HTERT RPE-1 (cell line): Measurements from ENCODE around the gene MECP2.
"Not testable (repeated sequence)": the region's sequence is repeated elsewhere in the genome, so short reads cannot be mapped to it uniquely, and the experiment has no call there.

Experiments used
- in situ Hi-C: fragments of 300-500 bp; cut with MboI; formaldehyde crosslinking; loops from 4 replicates; pipeline ENCODE4 v1.14.3; 2020; ENCODE audit warnings: low sequenced_read_pairs

The MECP2 gene

DNA sequence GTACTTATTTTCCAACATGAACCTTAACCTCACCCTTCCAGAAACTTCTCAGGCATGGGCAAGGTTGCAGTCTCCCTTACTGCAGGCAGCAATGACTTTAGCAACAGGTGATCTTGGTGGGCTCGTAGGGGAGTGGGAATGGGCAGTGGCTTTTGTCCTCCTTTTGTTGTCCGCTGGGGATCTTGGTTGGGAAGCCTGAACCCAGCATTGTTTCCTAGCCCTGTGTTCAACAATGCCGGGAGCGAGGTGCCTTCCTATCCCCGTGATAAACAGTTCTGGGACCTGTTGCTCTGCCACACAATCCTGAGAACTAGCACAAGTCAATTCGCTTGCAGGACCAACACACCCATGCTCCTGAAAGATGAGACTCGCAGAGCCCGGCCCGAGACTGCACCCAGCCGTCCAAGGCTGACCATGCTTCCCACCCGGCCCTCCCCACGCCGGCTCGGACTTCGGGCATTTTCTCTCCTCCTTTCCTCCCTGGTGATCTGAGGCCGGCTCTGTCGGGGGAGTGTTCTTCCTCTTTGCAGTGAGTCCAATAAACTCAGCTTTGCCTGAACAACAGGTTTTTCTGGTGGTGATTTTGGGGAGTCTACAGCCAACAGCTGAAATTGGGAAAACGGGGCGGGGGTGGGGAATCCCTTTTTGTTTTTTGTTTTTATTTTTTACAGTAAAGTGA, 98.0 kb downstream of the MECP2 start:
- in situ Hi-C loops = no loop called here

GRCh38 chrX:153995504-153995903, 102.0 kb downstream of the MECP2 start:
- in situ Hi-C loops = no loop called here

DNA sequence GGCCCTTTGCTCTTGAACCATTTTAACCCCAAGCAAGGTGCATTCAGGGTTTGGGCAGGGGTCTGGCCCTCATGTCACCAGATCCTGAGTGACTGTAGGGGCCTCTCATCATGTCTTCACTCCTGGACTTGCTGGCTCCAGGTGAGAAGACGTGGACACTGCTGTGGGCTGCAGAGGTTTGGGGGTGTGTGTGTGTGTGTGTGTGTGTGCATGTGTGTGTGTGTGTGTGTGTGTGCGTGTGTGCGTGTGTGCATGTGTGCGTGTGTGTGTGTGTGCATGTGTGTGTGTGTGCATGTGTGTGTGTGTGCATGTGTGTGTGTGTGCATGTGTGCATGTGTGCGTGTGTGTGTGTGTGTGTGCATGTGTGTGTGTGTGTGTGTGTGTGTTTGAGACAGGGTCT, 103.1 kb downstream of the MECP2 start:
- in situ Hi-C loops = not testable (repeated sequence)

DNA sequence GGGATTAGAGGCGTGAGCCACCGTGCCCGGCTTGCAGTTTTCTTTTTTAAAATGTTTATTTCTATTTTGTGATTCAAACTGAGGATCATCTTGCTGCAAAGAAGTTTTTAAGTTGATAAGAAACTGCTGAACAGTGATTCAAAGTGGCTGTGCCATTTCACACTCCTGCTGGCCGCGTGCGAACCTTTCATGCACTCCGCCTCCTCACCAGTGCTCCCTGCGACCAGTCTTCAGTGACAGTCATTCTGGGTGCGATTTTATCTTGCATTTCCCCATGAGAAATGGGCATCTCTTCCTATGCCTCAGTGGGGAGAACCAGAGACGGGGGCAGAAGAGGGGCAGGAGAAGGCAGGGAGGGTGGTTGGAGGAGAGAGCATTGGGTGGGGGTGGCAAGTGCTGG, 103.5 kb downstream of the MECP2 start:
- in situ Hi-C loops = no loop called here

GRCh38 chrX:153993079-153993478, 104.4 kb downstream of the MECP2 start:
- in situ Hi-C loops = no loop called here

DNA sequence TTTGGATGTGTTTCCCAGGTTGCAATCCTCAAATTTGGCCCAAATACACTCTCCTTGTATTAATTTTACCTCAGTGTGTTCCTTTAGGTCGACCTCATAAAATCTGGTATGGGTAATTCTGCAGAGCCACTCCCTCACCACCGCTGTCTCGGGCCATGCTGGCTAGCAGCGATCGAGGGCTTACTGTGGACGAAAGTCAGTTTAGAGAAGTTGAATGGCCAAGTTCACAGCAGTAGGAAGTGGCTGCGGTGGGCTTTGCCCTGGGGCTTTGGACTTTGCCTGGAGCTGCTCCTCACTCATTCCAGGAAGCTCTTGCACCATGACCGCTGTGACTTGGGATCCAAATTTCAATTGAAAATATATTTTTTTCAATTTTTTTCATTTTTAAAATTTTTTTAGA, 105.3 kb downstream of the MECP2 start:
- in situ Hi-C loops = no loop called here

DNA sequence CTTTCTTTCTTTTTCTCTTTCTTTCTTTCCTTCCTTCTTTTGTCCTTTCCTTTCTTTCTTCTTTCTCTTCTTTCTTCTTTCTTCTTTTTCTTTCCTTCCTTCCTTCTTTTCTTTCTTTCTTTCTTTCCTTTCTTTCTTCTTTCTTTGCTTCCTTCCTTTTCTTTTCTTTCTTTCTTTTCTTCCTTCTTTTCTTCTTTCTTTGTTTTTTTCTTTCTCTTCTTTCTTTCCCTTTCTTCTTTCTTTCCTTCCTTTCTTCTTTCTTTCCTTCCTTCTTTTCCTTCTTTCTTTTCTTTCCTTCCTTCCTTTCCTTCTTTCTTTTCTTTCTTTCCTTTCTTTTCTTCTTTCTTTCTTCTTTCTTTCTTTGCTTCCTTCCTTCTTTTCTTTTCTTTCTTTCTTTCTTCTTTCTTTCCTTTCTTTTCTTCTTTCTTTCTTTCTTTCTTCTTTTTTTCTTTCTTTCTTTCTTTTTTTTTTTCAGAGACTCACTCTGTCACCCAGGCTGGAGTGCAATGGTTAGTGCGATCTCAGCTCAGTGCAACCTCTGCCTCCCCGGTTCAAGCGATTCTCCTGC, 106.4 kb downstream of the MECP2 start:
- in situ Hi-C loops = no loop called here

- in situ Hi-C loops = no loop called here
These were observed 107.4 kb downstream of the MECP2 start for GRCh38 chrX:153989973-153990655.

- in situ Hi-C loops = no loop called here
These were observed 109.0 kb downstream of the MECP2 start for GRCh38 chrX:153988493-153988892.

GRCh38 chrX:153984351-153985178, 113.0 kb downstream of the MECP2 start:
- in situ Hi-C loops = no loop called here

DNA sequence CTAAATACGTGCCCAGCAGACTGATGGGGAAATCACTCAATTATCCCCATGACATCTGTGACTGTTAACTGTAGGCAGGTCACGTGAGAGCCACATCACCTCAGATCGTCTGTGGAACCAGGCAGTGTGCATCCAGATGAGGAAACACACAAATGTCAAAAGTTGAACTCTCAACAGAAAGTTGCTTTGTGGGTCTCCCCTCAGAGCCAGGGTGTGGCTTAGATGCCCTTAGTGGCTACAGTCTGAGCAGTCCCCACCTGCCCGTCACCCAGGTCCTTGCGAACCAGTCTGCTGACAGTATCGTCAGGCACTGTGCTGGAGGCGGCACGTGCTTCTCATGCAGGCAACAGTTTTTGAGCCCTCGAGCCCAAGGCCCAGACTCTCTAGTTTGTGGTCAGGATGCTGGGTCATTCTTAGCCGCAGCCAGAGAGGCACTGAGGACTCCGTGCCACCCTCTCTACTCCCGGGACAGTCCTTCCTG, 114.2 kb downstream of the MECP2 start:
- in situ Hi-C loops = no loop called here

GRCh38 chrX:153981771-153982533, 115.6 kb downstream of the MECP2 start:
- in situ Hi-C loops = no loop called here

DNA sequence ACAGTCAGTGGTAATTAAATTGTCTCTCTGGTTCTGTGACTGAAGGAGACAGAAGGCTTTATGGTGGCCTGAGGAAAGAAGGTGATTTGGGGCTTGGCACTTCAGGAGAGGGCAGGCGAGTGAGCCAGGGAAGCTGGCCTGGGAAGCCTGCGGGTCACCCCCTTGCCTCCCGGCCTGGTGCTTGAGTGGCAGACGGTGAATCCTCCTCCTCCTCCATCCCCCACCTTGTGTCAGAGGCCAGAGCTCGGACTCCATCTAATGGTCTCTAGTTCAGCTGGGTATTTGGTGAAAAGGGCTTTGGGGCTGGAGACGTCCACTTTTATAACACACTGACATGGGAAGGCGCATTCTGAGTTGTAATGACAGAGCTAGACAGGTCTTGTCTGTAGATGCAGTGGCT, 116.3 kb downstream of the MECP2 start:
- in situ Hi-C loops = no loop called here

DNA sequence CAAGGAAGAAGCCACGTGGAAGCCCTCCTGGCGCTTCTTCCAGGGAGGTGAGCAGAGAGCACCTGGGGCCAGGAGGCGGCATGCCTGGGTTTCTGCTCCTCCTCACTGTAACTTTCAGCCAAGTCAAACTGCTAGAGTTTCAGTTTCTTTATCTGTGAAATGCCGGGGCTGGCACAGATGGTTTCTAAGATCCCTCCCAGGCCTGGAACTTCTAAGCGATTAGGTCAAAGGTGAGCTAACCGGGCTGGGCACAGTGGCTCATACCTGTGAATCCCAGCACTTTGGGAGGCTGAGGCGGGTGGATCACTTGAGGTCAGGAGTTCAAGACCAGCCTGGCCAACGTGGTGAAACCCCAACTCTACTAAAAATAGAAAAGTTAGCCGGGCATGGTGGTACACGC, 117.1 kb downstream of the MECP2 start:
- in situ Hi-C loops = not testable (repeated sequence)

DNA sequence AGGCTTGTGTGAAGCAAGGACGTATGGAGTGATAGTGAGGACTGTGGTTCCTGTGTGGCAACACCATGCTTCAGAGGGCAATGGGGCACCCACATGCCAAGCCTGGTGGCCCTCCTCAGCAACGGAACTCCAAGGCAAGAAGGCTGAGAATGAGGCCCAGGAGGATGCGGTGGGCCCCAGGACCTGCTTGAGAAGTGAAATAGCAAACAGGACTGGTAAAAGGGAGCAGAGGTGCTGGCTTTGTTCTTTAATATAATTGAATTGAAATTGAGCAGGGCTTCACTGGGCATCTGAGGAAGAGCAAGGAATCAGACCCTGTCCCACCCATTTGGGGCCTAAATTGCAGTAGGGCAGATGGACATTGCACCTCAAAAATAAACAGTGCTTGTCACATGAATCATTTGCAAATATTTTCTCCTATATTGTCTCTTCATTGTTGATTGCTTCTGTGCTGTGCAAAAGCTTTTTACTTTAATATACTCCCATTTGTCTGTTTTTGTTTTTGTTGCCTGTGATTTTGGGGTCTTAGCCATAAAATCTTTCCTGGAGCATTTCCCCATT, 122.7 kb downstream of the MECP2 start:
- in situ Hi-C loops = no loop called here

DNA sequence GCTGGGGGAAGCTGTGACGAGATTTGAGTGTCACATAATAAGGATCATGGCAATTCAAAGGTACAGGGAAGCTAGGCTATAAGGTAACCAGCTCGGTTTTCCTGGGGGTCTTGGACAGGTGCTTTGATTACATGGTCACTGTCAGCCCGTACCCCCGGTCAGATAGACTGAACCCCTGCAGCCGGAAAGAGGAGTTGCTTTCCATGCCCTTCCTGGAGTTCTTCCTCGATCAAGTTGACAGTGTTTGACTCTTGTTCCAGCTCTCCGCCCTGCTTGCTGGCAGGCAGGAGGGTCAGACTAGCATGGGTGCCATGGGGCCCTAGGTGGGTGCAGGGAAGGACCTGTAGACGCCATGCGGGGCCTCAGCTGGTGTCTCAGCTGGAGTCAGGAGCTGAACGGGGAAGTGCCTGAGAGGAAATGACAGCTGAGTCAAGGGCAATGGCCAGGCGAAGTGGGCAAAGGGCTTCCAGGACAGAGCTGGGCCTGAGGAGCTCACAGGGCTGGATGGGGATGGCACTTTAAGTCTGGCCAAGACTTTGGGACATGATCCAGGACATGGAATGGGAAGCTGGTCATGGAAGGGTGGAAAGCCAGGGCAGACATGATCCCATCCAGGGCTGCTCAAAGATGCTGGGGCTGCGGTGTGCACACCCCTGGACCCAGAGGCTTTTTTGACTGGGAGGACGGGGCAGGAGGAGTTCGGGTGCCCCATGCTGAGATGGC, 123.4 kb downstream of the MECP2 start:
- in situ Hi-C loops = no loop called here

DNA sequence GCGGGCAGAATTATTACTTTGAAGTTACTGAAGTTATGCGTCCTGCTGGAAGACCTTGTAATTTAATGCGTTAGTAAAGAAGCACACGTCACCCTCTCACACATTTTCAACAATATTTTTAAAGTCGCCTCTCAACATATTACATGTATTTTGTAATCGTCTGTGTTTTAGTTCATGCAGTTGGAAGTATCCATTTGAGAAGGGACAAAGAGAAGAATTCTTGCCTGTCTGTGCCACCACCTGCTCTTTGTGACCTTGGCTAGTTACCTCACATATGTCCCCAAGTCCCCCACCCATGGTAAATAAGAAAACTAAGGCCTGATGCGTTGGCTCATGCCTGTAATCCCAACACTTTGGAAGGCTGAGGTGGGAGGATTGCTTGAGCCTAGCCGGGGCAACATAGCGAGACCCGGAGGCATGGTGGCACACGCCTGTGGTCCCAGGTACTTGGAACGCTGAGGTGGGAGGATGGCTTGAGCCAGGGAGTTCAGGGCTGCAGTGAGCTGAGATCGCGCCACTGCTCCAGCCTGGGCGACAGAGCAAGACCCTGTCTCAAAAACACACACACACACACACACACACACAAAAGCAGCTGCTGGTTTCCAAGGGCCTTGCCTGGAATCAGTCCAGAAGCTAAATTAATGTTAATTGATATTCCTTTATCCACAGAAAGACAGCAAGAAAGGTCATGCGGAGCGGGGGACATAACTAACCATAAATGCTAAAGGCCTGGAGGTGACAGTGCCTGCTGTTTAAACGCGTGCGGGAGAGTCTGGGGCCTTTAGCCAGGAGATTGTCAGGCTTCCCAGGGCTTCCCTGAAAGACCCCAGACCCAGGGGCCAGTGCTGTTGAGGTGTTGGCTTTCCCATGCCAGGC, 124.2 kb downstream of the MECP2 start:
- in situ Hi-C loops = no loop called here

DNA sequence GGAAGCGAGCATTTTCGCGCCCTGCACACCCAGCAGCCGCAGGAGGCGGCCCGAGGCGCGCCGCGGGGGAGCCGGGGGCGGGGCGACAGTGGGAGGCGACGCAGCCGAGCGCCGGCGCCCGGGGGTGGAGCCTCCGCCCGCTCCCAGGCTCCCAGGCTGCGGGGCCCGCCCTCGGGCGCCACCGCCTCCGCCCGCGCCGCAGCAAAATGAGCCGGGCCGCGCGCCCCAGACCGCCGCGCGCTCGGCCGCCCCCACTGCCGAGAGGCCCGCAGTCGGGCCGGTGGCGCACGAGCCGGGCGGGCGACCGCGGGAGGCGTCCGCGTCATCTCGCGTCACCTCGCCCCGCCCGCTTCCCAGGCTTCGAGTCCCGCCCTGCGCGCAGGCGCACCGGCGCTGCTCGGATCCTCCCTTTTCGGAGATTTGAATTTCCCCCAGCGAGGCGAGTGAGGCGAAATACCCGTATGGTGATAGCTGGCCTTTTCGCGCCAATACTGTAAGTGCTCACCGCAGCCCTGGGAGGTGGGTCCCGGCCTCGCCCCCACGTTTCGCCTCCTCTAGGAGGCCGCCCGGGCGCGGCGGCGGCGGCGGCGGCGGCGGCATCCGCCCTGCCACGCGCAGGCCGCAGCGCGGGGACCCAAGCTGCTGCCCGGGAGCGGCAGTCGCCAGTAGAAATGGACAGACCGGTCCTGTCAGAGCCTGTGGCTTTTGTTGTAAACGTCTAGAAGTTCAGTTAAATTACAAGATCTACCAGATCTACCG, 125.0 kb downstream of the MECP2 start, which contains the start of gene TMEM187:
Gene TMEM187 (plus strand): TSS at position 387 of the 759 bp plus-strand sequence. CDS start 9,309 bp downstream, outside the sequence.
- in situ Hi-C loops = no loop called here
